ENCODE measurements around the gene PRKRIP1. TPM values are rescaled to one million over a fixed set of nuclear protein-coding genes. Genes with fewer than 3 reads are reported as not detected.
"Not testable (repeated sequence)": the region's sequence is repeated elsewhere in the genome, so short reads cannot be mapped to it uniquely, and the experiment has no call there.

PRKRIP1 gene
- total RNA-seq, 1 donor from 2014 or later: 22.6 TPM

DNA sequence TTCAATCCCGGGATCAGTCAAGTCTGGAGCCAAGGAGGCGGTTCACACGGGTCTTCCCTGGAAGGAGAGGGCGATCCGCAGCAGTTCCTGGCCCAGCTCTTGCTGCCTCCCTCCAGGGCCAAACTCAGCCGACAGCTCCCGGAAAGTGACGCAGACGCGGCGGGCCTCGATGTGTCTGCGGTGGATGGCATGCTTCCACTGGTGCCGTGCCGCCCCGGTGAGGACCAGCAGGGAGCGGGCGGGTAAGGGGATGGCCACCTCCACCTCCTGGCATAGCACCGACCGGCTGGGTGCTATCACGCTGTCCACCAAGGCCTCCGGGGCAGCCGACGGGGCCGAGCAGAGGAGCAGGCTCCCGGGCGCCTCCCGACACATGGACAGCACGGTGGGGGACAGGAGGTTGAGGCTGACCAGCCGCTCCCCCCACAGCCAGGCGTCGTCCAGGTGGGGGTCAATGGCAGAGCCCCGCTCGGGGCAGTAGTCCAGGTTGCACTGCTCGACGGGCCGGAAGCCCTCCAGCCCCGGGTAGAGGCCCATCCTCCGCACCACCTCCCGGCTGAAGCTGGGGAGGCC is 61.3 kb downstream of the PRKRIP1 start:
- no peak for DNase-seq (ENCODE audit: low spot score)

DNA sequence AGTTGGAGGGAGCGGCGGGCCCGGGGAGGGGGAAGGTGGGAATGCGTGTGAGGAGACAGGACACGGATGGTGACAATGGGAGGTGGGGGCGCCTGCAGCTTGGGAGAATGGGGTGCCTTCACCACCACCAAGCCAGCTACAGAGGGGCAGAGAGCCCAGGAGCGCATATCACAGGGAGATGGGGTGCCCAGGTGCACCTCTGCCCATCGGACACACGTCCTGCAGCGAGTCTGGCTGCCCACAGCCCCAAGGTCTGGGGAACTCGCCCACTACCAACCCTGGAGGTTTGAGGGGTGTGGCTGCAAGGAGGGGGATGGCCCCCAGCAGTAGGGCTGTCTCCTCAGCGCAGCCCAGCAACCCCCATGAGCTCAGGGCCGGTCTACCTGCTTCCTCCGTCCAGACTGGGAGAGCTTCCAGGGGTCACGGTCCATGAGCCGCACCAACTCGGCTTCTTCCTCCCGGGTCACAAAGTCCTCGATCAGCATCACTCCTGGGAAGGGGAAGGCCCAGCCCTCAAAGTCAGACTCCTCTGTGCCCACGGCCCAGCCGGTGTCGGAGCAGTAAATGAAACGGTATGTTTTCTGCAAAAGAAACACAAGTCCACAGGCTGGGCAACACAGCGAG is 63.2 kb downstream of the PRKRIP1 start:
- no peak for DNase-seq (ENCODE audit: low spot score)

DNA sequence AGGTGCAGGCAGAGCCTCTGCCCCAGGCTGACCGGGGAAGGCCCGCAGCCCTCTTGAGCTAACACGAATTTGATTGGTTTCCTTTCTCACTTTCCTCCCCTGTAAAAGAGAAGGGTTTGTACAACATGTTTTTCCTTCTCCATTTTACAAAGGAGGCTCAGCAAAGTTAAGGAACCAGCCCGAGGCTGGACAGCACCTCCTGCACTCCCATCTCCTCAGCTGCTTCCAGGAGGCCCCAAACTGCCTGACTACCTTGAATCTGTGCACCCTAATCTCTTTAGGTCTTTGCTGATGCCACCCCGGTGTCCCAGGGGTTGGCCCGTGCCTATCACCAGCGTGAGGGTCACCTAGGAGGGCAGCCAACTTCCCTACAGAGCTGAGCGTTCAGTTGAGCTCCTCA is 64.3 kb downstream of the PRKRIP1 start:
- DNase-seq (ENCODE audit: low spot score): no peak

DNA sequence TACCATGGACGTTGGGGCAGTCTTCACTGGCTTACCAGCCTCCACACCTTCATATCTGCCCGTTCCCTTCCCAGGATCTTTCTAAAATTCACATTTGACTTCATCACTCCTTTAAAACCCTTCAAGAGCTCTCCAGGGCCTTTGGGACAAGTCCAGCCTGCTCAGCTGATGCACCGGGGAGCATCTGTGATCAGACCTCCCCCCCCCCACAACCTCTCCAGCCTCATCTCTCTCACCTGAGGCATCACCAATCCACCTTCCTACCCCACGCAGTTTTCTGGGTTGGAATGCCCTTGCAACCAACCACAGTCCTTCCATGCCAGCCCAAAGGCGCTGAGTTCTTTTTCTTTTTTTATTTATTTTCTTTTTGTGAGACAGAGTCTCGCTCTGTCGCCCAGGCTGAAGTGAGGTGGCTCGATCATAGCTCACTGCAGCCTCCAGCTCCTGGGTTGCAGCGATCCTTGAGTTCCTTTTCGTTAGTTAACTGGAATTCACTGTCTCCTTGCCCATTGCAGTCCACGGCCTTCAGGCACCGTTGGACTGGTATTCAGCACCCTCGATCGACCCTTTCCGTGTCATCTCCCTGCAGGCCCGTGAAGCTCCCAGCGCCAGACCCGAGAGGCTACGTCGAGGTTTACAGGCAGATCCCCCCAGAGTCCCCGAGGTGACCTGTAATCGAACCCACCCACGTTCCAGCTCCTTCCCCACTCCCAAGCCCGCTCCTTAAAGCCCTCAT is 67.8 kb downstream of the PRKRIP1 start:
- no peak for DNase-seq (ENCODE audit: low spot score)

DNA sequence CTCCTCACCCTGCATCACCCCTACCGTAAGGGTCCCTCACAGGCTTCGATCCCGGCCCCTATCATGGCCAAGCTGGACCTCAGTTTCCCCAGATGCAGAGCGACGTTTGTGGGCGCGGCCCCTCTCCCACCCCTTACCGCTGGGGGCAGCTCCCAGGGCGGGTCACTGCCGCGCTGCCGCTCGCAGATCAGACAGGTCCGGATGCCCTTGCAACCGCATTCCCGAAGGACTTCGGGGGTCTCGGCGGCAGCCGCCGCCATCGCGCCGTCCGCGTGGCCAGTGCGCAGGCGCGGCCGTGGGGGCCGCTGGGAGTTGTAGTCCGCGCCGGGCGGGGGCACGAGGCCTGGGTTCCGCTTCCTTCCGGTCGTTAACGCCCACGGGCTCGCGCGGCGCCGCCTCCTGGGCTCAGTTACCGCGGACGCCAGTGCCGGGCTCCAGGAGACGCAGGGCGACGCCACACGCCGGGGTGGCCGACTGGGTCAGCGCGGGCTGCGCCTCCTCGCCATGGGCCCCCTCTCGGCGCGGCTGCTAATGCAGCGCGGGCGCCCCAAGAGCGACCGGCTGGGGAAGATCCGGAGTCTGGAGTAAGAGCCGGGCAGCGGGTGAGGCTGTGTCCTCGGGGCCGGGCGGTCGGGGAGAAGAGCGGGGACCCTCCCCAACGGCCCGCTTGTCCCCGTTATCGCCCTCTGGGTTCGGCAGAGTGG is 68.6 kb downstream of the PRKRIP1 start, which contains the start of the genes ALKBH4 and LRWD1:
Gene ALKBH4 (minus strand): TSS at position 287 of the 704 bp plus-strand sequence. CDS start 27 bp downstream, at position 260.
Gene LRWD1 (plus strand): TSS at position 408 of the 704 bp plus-strand sequence. CDS start 97 bp downstream, at position 505.
- DNase-seq (ENCODE audit: low spot score): peak; percentile 95

DNA sequence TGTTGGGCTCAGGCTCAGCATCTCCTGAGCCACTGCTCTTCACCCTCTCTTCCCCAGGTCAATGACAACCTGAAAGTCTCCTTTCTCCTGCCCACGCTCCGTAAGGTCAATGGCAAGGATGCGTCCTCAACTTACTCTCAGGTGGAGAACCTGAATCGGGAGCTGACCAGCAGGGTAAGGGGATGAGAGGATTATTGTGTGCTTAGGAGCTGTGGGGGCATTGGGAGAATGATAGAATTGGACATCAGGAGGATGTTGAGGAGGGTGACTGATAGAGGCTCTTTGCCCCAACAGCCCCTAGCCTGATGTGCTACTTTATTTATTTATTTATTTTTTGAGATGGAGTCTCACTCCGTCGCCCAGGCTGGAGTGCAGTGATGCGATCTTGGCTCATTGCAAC is 69.9 kb downstream of the PRKRIP1 start:
- DNase-seq (ENCODE audit: low spot score): no peak

DNA sequence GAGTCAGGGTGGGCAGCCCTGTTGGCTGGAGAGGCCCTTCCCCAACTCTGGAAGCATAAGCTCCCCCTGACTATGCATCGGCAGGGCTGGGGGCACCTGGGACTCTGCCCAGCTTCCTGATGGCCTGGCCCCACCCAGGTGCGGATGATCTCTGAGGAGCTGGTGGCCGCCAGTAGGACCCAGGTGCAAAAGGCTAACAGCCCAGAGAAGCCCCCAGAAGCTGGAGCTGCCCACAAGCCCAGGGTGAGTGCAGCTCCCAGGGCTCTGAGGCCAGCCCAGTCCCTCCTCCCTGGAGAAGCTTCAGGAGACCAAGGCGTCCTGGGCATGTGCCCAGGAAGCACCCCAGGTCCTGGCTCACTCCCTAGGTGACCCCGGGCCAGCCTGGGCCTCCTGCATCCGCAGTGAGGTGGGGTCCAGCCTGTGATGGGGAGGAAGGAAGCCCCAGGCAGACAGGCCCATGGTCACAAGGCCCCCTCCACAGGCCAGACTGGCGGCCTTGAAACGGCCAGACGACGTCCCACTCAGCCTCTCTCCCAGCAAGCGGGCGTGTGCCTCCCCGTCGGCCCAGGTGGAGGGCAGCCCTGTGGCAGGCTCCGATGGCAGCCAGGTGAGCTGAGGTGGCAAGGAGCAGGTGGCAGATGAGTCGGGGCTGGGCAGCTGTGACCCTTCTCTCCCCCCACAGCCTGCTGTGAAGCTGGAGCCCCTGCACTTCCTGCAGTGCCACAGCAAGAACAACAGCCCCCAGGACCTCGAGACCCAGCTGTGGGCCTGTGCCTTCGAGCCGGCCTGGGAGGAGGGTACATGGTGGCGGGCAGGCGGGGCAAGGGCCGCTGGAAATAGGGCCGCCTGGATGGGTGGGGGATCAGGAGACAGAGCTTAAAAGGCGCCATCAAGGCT is 71.7 kb downstream of the PRKRIP1 start:
- no peak for DNase-seq (ENCODE audit: low spot score)

DNA sequence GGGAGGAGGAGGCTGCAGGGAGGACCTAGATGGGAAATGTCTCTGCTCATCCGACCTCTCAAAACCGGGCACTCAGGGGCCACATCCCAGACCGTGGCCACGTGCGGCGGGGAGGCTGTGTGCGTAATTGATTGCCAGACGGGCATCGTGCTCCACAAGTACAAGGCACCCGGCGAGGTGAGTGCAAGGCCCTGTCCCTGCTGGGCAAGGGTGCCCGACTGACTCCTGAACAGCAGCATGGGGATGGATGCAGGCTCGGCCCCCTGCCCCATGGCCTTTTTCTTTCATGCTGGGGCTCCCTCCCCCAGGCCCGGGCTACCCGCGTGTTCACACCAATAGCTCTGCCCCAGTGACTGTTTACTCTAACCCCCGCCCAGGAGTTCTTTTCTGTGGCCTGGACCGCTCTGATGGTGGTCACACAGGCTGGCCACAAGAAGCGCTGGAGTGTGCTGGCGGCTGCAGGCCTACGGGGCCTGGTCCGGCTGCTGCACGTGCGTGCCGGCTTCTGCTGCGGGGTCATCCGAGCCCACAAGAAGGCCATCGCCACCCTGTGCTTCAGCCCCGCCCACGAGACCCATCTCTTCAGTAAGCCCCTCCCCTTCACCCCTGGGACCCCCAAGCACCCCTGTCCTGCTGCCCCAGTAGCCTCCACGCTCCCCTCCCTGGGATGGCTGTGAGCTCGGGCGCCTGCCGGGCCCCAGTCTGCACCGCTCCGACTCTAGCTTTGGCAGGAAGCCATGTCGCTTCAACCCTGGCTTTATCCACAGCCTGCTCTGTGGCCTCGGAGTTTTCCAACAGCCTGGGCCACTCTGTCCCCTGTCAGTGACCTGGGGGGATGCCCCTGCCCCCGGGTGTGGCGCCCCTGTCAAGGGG is 72.6 kb downstream of the PRKRIP1 start:
- no peak for DNase-seq (ENCODE audit: low spot score)

DNA sequence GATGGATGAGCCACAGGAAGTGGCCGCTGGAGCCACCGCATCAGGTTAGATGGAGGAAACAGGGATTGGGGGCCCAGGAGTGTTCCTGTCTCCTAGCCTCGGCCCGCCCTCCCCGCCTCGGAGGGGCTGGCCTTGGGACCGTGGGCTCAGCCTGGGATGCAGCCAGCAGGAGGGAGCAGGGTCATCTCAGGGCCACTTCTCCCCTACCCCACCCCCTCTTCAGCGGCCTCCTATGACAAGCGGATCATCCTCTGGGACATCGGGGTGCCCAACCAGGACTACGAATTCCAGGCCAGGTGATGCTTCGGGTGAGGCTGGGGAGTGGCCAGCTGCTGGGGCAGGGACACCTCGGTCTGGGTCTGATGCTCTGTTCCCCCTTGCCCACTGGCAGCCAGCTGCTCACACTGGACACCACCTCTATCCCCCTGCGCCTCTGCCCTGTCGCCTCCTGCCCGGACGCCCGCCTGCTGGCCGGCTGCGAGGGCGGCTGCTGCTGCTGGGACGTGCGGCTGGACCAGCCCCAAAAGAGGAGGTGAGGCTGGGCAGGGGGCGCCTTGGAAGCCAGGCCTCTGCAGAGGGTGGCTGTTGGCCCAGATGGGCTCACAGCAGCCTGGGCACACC is 73.3 kb downstream of the PRKRIP1 start:
- no peak for DNase-seq (ENCODE audit: low spot score)

DNA sequence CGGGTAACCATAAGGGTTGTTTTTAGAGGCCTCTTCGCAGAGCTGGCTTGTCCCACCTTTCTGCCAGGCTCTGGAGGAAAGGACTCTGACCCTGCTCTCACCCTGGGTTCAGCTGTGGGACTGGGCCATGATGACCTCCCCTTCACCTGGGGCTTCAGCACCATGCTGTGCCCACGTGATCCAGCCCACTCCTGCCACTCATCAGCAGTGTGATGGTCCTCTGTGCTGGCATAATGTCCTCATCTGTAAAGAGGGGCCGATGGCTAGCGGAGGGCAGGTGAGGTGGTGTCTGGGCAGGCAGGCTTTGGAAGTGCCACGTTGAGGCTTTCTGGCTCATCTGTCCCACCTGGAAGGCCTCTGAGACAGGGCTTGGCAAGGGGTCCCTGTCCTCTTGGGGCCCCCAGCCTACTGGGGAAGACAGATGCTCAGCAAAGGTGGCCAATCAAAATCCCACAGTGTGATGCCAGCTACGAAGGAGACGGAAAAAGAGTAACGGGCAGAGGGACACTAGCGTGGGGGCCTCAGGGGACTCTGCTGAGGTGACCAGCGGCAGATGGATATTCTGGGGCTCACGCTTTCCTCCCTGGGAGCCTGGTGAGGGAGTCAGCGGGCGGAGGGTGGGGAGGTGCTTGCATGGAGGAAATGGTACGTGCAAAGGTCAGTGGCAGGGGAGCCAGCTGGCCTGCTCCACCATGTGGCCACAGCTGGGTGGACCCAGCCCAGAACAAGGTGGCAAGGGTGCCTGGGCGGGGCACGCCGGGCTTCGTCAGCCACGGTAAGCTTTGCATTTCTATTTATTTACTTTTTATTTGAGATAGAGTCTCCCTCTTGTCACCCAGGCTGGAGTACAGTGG is 74.0 kb downstream of the PRKRIP1 start:
- DNase-seq (ENCODE audit: low spot score): peak; percentile 46

DNA sequence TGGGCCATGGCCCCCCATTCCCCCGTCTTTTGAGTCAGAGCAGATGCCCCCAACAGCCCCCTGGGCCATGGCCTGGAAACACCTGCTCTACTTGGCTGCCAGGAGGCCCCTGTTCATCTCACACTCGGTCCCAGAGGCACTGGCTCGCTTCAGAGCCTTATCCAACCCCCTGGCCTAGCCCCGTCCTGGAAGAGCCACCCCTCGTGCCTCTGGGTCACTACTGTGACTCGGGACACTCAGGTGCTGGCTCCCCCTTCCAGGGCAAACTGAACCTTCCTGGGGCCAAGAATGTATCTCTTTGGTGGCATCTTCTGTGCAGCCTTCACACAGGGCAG is 75.6 kb downstream of the PRKRIP1 start:
- no peak for DNase-seq (ENCODE audit: low spot score)

DNA sequence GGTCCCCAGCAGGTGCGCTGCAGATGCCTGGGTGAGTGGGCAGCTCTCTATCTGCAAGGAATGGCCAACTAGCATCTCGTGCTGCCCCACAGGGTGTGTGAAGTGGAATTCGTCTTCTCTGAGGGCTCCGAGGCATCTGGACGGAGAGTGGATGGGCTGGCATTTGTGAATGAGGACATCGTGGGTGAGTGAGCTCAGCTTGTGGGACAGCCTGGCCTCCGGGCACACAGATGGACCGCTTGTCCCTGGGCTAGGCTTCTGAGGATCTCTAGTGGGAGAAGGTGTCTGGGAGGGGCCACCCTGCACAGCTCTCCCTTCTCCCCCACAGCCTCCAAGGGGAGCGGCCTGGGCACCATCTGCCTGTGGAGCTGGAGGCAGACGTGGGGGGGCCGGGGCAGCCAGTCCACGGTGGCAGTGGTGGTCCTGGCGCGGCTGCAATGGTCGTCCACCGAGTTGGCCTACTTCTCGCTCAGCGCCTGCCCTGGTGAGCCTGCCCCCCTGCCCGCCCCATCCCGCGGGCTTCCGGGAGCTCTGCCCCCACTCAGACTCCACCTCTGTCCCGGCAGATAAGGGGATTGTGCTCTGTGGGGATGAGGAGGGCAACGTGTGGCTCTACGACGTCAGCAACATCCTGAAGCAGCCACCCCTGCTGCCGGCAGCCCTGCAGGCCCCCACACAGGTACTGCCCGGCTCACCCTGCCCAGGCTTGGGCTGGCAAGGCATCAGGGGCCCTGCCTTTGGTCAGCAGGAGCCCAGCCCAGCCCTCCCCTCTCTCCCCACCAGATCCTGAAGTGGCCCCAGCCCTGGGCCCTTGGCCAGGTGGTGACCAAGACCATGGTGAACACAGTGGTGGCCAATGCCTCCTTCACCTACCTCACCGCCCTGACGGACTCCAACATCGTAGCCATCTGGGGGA is 76.2 kb downstream of the PRKRIP1 start:
- no peak for DNase-seq (ENCODE audit: low spot score)

DNA sequence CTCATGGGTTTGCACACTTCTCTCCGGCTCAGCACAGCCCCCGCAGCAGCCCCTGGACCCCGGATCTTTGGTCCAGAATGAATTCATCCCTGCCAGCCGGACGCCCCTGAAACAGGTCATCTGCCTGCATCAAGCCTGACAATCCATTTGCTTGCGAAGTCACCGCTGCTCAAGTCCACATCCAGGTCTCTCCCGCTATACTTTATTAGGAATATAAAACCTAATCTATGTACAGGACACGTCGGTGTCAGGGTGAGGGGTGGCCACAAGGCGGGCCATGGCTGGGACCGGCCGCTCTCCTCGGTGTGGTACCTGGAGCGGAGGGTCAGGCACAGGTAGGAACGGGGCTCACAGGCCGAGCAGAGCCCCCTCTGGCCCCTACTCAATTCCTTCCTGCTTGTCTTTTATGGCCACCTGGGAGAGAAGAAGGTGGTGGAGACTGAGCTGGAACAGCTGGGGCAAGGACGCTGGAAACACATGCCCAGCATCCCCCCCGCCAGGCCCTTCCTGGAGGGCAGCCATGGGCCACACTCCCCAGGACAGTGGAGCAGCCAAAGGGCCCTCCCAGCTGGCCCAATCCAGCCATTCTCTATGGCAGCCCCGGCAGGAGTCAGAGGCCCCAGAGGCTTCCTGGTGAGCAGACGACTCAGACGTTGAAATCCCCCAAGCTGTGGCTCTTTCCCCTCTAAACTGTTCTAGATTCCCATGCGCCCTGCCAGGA is 77.3 kb downstream of the PRKRIP1 start:
- DNase-seq (ENCODE audit: low spot score): no peak

DNA sequence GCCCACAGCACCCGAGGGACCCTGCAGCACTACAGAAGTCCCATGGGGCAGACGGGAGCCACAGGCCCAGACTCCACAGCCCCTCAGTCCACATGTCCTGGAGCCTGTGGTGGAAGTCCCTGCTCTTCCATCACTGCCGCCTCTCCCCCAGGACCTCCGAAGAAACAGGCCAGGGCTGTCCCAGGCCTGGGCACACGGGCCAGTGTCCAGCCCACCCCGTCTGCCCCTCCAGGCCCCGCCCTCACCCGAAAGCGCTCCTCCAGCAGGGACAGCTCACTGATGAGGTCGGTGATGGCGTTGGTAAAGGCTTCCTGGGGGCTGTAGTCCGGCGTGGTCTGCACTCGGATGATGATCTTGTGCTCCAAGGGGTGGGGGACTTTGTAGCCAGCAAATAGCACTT is 78.0 kb downstream of the PRKRIP1 start:
- not testable (repeated sequence) for DNase-seq (ENCODE audit: low spot score)

DNA sequence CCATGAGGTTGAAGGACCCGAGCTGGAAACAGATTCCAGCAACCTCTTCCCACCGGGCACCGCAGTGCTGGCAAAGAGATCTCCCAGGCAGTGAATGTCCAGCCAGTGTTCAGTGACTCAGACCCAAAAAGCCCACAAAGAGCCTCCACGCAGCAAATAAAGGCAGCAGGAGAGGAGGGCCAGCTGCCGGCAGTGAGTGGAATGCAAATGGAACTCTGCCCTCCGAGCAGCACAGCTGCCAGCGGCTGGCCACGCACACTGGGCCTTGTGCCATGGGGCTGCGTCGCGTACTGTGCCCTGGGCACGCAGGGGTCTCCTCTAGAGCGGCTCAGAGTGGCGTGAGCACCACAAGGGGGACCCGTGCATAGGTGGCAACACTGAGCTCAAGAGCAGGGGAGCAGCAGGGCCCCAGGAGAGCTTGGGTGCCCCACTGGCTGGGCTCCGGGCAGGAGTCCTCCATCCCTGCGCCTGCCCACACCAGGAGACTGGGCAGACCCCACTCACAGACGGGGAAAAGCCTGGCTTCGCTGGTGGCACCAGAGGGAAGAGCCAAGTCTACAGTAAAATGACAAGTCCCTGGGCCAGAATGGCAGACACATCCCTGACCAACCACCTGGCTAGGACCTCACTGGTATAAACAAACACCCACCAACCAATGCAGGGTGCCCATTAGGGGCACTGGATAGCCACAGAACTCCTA is 78.7 kb downstream of the PRKRIP1 start:
- DNase-seq (ENCODE audit: low spot score): not testable (repeated sequence)

All from mucosa of gallbladder (tissue), 1 donor.